ENCODE results near the gene ACTBL2.
"Not testable (repeated sequence)": the region's sequence is repeated elsewhere in the genome, so short reads cannot be mapped to it uniquely, and the experiment has no call there.

ACTBL2 gene

GRCh38 chr5:57468481-57469163 is 14.0 kb downstream of the ACTBL2 start:
- no peak for TF ChIP-seq CTCF (IDR thresholded peaks at IDR 0.05; ENCODE audit: low read depth, low read length)
- no peak overlapping the region for H3K4me3 ChIP-seq (ENCODE audit: low read depth, low read length)

DNA sequence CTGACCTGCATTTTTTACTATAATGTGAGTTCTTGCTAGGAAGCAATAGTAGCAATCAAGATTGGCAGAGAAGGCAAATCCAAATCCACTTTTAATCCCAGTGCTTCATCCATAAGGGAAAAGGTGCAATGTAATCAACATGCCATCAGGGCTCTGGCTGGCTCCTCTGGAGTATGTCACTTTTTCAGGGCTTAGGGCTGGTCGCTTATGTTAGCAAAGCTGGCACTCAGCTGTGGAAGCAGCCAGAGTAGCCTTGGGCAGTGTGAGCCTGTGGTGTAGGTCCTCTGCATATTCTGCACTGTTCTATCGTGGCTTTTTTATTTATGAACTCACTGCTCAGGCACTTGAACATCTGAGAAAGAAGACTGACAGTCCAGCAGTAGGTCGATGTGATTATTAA is 16.1 kb downstream of the ACTBL2 start:
- no peak overlapping the region for H3K4me3 ChIP-seq (ENCODE audit: low read depth, low read length)
- TF ChIP-seq CTCF (IDR thresholded peaks at IDR 0.05; ENCODE audit: low read depth, low read length), result no peak

GRCh38 chr5:57460056-57460455 is 22.6 kb downstream of the ACTBL2 start:
- not testable (repeated sequence) for H3K4me3 ChIP-seq (ENCODE audit: low read depth, low read length)

DNA sequence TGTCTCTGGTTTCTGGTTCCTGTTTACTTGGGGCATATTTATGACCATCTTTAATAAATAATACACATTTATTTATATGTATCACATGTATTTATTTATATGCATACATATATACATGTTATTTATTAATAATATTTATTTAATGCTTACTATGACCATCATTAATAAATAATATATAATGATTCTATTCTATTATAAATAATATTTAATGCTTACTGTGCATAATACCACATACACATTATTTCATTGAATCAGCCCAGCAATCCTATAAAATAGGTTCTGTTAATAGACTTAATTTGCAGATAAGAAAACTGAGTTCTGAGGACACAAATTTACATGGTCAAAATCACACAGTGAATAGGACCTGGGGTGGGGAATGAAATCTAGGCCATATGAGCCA is 24.2 kb downstream of the ACTBL2 start:
- TF ChIP-seq CTCF (IDR thresholded peaks at IDR 0.05; ENCODE audit: low read depth, low read length), result no peak
- no peak overlapping the region for H3K4me3 ChIP-seq (ENCODE audit: low read depth, low read length)

DNA sequence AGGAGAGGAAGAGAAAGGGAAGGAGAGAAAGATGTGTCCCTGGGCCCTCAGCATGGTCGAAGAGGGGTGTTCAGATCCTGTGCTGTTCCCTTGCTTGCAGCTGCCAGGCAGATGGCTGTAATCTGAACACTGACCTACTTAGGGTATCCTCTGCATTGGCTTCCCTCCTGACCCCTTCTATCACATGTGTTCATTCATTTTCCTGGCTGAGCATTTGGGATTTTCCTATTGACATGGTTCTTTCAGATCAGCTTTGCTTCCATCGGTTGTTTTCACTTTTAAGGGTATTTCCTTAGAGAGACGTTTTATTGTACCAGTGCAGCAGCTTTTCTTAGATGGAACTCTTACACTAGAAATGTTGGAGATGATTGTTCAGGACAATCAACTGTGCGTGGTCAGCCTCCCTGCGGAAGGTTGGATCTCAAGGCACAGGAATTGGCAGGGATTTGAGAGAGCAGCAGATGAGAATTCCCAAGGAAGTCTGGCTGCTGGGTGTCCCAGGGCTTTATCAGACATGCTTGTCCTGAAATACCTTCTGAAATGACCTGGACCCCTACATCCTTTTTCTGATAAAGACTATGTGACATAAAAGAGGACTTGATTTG is 26.0 kb downstream of the ACTBL2 start:
- no peak for TF ChIP-seq CTCF (IDR thresholded peaks at IDR 0.05; ENCODE audit: low read depth, low read length)
- H3K4me3 ChIP-seq (ENCODE audit: low read depth, low read length), result no peak overlapping the region

- H3K4me3 ChIP-seq (ENCODE audit: low read depth, low read length), result no peak overlapping the region
- TF ChIP-seq CTCF (IDR thresholded peaks at IDR 0.05; ENCODE audit: low read depth, low read length), result no peak
Observed at GRCh38 chr5:57455511-57456455, 26.8 kb downstream of the ACTBL2 start.

GRCh38 chr5:57454896-57455295 is 27.7 kb downstream of the ACTBL2 start:
- TF ChIP-seq CTCF (IDR thresholded peaks at IDR 0.05; ENCODE audit: low read depth, low read length), result no peak
- no peak overlapping the region for H3K4me3 ChIP-seq (ENCODE audit: low read depth, low read length)
